M059J (cell line): ENCODE results near the gene SLC5A11. TPM values are rescaled to one million over a fixed set of nuclear protein-coding genes. Genes with fewer than 3 reads are reported as not detected.
A peak's percentile ranks its signal among the peaks of the same experiment; 100 is the strongest.
"Not testable (repeated sequence)": the region's sequence is repeated elsewhere in the genome, so short reads cannot be mapped to it uniquely, and the experiment has no call there.

Source experiments
- DNase-seq: peaks from one replicate; pipeline ENCODE4 v3.0.0-alpha.2; 2012; ENCODE audit warnings: low read depth
- total RNA-seq: library from RNA; depleted of rRNA; stranded (reverse); fragments of >200 nt; shearing (Covaris generic); gene quantifications from 2 replicates; pipeline ENCODE4 v1.2.3, GENCODE V29; 2014

SLC5A11 gene
- total RNA-seq, 1 experiment from 2014 or later, result not detected

- peak; percentile 65 for DNase-seq
Observed at GRCh38 chr16:24858219-24859041, 12.7 kb downstream of the SLC5A11 start.

- DNase-seq, result no peak
Observed at GRCh38 chr16:24861461-24861860, 15.7 kb downstream of the SLC5A11 start.

GRCh38 chr16:24863582-24864437, 18.0 kb downstream of the SLC5A11 start:
- DNase-seq, result no peak

GRCh38 chr16:24869033-24869432, 23.3 kb downstream of the SLC5A11 start:
- DNase-seq, result no peak

GRCh38 chr16:24871891-24872290, 26.1 kb downstream of the SLC5A11 start:
- DNase-seq, result no peak

GRCh38 chr16:24873028-24873427, 27.3 kb downstream of the SLC5A11 start:
- no peak for DNase-seq

GRCh38 chr16:24875466-24875865, 29.7 kb downstream of the SLC5A11 start:
- no peak for DNase-seq

GRCh38 chr16:24876231-24876630, 30.5 kb downstream of the SLC5A11 start:
- no peak for DNase-seq

GRCh38 chr16:24879684-24880083, 33.9 kb downstream of the SLC5A11 start:
- no peak for DNase-seq

- no peak for DNase-seq
Observed at GRCh38 chr16:24883714-24884151, 38.0 kb downstream of the SLC5A11 start.

- DNase-seq, result no peak
Observed at GRCh38 chr16:24887472-24887871, 41.7 kb downstream of the SLC5A11 start.

- DNase-seq, result no peak
Observed at GRCh38 chr16:24890746-24891145, 45.0 kb downstream of the SLC5A11 start.

- no peak for DNase-seq
Observed at GRCh38 chr16:24896439-24896838, 50.7 kb downstream of the SLC5A11 start.

- DNase-seq, result not testable (repeated sequence)
Observed at GRCh38 chr16:24897522-24897921, 51.8 kb downstream of the SLC5A11 start.

- DNase-seq, result no peak
Observed at GRCh38 chr16:24900230-24900629, 54.5 kb downstream of the SLC5A11 start.

GRCh38 chr16:24906199-24906808, 60.5 kb downstream of the SLC5A11 start:
- DNase-seq, result peak; percentile 41

- no peak for DNase-seq
Observed at GRCh38 chr16:24906901-24907300, 61.1 kb downstream of the SLC5A11 start.

- DNase-seq, result no peak
Observed at GRCh38 chr16:24908716-24909115, 63.0 kb downstream of the SLC5A11 start.

GRCh38 chr16:24909856-24910255, 64.1 kb downstream of the SLC5A11 start:
- no peak for DNase-seq

GRCh38 chr16:24915019-24915418, 69.3 kb downstream of the SLC5A11 start:
- no peak for DNase-seq

GRCh38 chr16:24915576-24915975, 69.8 kb downstream of the SLC5A11 start:
- no peak for DNase-seq

GRCh38 chr16:24917236-24917635, 71.5 kb downstream of the SLC5A11 start:
- DNase-seq, result no peak
